Upper lobe of right lung (tissue), 1 donor: ENCODE data around the gene AP2A1. TPM values are rescaled to one million over a fixed set of nuclear protein-coding genes. Genes with fewer than 3 reads are reported as not detected.

ENCODE experiments used
- ATAC-seq: fragments of 200-7000 bp; cut with Tn5 transposase; one replicate; pipeline ENCODE4 v1.9.1; 2020; ENCODE audit warnings: mild to moderate bottlenecking, moderate library complexity
- DNase-seq: peaks from one replicate; pipeline ENCODE4 v3.0.0-alpha.2; 2020
- H3K27ac ChIP-seq: fragments of 200-600 bp; one replicate; pipeline ENCODE4 v1.8.0; 2022
- H3K27me3 ChIP-seq: fragments of 200-600 bp; one replicate; pipeline ENCODE4 v1.8.0; 2022; ENCODE audit warnings: mild to moderate bottlenecking
- H3K36me3 ChIP-seq: fragments of 200-600 bp; one replicate; pipeline ENCODE4 v1.8.0; 2022
- H3K4me1 ChIP-seq: fragments of 200-600 bp; one replicate; pipeline ENCODE4 v1.8.0; 2022
- H3K4me3 ChIP-seq: fragments of 200-600 bp; one replicate; pipeline ENCODE4 v1.8.0; 2022; ENCODE audit warnings: mild to moderate bottlenecking
- H3K9me3 ChIP-seq: fragments of 200-600 bp; one replicate; pipeline ENCODE4 v1.8.0; 2022
- intact Hi-C: fragments of 100-400 bp; cut with DNase I; formaldehyde crosslinking; loops from one replicate; pipeline ENCODE4 v1.11.0; 2022
- total RNA-seq: library from RNA; stranded (reverse); fragmentation: NEBNext Ultra II Directional; extraction: Animal tissue kit (Norgen Biotek cat#: 25700); gene quantifications from one replicate; pipeline ENCODE4 v1.2.1, GENCODE V29; 2021
- TF ChIP-seq, protein P1 (sequence below): fragments of 200-600 bp; IDR thresholded peaks from one replicate; pipeline ENCODE4 v1.8.0; 2022; ENCODE audit warnings: antibody characterized with exemption
- donor health status: DM: no; HTN: yes; CAD: no; lungs with severe emphysema.

AP2A1 gene
- total RNA-seq, 1 donor from 2014 or later = 61.2 TPM

DNA sequence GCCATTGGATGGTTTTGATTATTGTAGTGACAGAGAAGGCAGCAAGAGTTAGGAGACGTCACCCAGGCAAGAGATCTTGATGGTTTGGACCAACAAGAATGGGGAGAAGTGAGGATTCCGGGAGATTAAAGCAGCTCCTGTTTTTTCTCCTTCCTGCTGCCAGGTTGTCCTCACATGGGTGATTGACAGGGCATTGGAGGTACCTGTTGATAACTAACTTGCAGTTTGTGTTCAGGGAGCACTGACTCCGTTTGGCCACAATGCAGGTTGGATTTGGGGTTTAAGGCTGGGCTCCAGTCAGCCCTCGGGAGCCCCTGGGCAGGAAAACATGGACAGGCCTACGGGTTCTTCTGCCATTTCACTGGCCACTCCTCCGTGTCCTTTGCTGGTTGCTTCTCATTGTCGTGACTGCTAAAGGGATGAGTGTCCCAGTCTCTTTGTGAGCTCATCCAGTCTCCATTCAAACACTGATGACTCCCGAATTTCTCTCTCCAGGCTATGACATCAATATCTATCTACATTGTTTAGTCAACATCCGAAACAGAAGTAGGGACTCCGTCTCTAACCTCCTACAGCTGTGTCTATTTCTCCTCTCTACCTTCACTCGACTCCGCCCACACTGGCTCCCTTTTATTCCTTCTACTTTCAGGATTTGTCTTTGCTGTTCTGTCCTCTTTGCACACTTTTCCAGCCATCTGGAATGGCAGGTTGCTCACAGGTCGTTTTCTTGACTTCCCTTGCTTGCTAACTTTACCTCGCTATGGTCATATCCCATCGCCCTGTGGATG, 82.8 kb downstream of the AP2A1 start:
- no peaks in the 10 kb centered on the region for H3K27me3 ChIP-seq
- H3K4me1 ChIP-seq = peaks cover 27% of the 10 kb centered on the region
- ATAC-seq (no peak), DNase-seq (no peak)
- H3K27ac ChIP-seq = peak overlapping the region; percentile 99
- intact Hi-C loops = no loop called here
- TF ChIP-seq, protein P1, sequence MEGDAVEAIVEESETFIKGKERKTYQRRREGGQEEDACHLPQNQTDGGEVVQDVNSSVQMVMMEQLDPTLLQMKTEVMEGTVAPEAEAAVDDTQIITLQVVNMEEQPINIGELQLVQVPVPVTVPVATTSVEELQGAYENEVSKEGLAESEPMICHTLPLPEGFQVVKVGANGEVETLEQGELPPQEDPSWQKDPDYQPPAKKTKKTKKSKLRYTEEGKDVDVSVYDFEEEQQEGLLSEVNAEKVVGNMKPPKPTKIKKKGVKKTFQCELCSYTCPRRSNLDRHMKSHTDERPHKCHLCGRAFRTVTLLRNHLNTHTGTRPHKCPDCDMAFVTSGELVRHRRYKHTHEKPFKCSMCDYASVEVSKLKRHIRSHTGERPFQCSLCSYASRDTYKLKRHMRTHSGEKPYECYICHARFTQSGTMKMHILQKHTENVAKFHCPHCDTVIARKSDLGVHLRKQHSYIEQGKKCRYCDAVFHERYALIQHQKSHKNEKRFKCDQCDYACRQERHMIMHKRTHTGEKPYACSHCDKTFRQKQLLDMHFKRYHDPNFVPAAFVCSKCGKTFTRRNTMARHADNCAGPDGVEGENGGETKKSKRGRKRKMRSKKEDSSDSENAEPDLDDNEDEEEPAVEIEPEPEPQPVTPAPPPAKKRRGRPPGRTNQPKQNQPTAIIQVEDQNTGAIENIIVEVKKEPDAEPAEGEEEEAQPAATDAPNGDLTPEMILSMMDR = no peak
- H3K4me3 ChIP-seq = peak overlapping the region; percentile 96
- H3K36me3 ChIP-seq = peaks cover 3% of the 10 kb centered on the region
- peaks cover 4% of the 10 kb centered on the region for H3K9me3 ChIP-seq

DNA sequence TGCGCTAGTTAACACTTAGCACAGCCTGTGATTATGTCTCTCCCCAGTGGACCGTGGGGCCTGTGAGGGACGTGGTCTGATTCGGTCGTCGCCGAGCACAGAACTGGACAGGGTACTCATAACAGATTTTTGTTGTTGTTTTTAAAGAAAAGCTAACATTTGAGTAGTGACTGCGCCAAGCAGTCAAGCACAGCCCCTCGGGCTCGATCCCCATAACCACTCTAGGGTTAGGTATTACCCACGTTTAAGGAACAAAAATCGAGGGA, 83.4 kb downstream of the AP2A1 start:
- no peaks in the 10 kb centered on the region for H3K27me3 ChIP-seq
- intact Hi-C loops = no loop called here
- H3K4me3 ChIP-seq = peak overlapping the region; percentile 96
- H3K27ac ChIP-seq = peak overlapping the region; percentile 99
- peaks cover 4% of the 10 kb centered on the region for H3K9me3 ChIP-seq
- ATAC-seq (no peak), DNase-seq (no peak)
- peaks cover 9% of the 10 kb centered on the region for H3K36me3 ChIP-seq
- TF ChIP-seq, protein P1 = no peak
- H3K4me1 ChIP-seq = peaks cover 27% of the 10 kb centered on the region

DNA sequence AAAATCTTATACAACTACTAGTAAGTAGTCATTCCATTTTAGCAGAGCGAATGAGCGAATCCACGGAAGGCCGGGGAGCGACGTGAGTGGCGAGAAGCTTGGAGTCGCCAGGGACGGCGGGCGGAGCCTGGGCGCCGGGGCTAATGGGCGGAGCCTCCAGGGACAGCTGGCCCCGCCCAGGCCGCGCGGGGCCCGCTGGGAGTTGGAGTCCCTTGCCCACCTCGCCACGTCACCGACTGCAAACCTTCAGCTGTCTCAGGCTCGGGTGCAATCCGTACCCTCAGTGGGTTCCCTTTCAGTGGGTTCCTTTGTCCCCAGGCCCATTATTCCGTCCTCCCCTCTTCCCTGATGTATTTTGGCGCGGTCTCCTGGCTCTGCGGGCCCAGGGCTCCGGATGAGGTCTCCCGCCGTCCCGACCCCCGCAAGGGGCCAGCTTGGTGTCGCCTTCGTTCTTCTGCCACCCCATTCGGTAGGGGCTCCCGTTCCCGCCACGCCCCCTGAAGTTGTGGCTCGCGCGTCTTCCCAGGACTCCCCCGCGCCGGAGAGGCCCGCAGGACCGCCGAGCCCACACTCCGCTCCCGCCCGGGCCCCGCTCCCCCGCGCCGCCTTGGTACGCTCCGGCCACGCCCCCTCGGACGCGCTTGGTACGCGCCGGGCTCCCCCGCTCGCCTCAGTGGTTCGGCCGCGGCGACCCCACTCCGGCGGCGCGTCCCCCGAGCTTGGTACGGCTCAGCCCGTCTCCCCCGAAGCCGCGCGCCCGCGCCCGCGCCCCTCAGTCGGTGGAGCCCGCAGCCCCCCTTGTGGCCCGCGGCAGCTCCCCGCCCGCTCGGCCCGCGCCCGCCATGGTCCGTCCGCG, 83.9 kb downstream of the AP2A1 start, which contains the start of gene PTOV1:
Gene PTOV1 (plus strand): TSS at position 673 of the 856 bp plus-strand sequence.
- Histone ChIP-seq H3K4me3 (peak within 1 kb of the TSS; percentile 96), H3K27me3 (no peaks in the 10 kb centered on the region), H3K4me1 (peaks cover 27% of the 10 kb centered on the region), H3K9me3 (peaks cover 4% of the 10 kb centered on the region), H3K36me3 (peaks cover 12% of the 10 kb centered on the region), H3K27ac (peak within 1 kb of the TSS; percentile 99)
- peak; percentile 95 for DNase-seq
- peak; percentile 95 for ATAC-seq
- TF ChIP-seq, protein P1 = no peak
- intact Hi-C loops = no loop called here

DNA sequence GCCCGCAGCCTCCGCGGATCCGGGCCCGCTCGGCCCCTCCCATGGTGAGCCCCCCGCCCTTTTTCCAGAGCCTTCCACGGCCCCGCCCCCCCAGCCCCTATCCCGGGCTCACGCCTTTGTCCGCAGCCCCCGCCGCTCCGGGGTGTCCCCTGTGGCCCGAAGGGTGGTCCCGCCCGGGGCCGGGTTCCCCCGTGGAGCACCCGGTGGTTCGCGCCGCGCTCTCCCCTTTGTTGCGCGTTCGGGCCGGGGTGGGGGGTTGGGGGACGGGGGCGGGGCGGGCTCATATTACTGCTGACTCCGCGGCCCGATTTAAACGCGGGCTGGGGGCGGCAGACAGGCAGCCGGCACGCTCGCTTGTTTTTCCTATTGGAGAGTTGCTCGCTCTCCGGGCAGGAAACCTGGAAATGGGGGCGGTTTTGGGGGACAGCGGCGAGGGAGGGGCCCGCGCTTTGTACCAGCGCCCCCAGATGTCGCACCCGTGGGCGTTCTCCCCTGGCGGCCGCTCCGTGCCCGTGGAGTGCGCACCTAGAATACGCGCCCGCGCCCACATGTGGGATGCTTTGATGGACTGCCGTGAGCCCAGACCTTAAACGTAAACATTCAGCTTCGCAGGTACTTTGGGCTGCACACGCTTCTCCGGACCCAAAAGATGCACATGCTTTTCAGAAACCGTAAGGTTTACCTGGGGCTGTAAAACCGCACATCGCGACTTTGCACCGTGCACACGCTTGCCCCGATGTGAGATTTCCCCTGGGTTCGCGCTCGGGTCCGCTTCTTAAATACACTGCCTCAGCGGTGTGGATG, 84.9 kb downstream of the AP2A1 start:
- Histone ChIP-seq H3K36me3 (peaks cover 12% of the 10 kb centered on the region), H3K4me1 (peaks cover 27% of the 10 kb centered on the region), H3K4me3 (peak overlapping the region; percentile 96), H3K27me3 (no peaks in the 10 kb centered on the region), H3K27ac (peak overlapping the region; percentile 99), H3K9me3 (peaks cover 4% of the 10 kb centered on the region)
- intact Hi-C loops = no loop called here
- TF ChIP-seq, protein P1 = no peak
- ATAC-seq = no peak
- DNase-seq = no peak

DNA sequence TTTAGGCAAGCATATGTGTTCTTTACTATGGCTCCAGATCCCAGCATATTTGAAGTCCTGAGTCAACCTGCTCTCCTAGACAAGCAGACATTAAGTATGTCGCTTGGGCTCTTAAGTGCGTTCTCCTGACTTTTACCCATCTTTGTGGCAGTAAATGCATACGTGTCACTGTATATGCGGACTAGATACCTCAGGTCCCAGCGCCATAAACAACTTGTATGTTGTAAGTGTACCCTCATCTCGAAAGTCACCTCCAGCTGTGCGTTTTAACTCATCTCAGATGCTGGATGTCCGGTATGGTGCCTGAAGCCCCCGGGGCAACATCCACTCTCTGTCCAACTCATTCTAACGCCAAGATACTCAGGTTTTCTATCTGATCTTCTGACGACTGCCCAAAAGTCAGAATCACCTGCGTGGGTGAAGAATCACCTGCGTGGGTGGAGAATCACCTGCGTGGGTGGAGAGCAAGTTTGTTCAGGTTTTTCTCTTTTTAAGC, 85.9 kb downstream of the AP2A1 start:
- Histone ChIP-seq H3K4me3 (peak overlapping the region; percentile 96), H3K9me3 (peaks cover 4% of the 10 kb centered on the region), H3K36me3 (peaks cover 22% of the 10 kb centered on the region), H3K27me3 (no peaks in the 10 kb centered on the region), H3K4me1 (peaks cover 27% of the 10 kb centered on the region), H3K27ac (no peak overlapping the region)
- TF ChIP-seq, protein P1 = no peak
- intact Hi-C loops = no loop called here
- DNase-seq (no peak), ATAC-seq (no peak)
